ENCODE measurements around the gene KCNAB2.

Gene KCNAB2

DNA sequence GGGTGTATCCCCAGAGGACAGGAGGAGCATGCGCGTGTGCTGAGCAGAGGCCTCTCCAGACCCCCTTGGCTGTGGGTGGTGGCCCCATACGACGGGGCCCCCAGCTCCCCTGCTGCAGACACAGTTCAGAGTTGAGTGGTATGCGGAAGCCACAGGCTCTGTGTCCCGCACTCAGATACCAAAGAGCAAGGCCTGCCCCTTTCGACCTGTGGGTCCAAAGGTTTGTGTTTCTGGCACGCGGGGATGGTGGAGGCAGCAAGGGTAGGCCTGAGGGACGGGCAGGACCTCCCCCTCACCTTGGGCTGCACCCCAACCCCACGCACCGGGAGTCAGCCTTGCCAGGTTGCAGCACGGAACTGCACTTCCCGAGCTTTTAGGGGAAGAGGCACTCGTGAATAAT, at the start of gene KCNAB2:
KCNAB2 (plus strand) TSS at position 328 of the 400 bp plus-strand sequence. CDS start 5,649 bp downstream, outside the sequence.
- DNase-seq = no peak

GRCh38 chr1:5996641-5997270, 48.9 kb upstream of the KCNAB2 start:
- no peak for DNase-seq

GRCh38 chr1:5997316-5997715, 48.4 kb upstream of the KCNAB2 start:
- no peak for DNase-seq

DNA sequence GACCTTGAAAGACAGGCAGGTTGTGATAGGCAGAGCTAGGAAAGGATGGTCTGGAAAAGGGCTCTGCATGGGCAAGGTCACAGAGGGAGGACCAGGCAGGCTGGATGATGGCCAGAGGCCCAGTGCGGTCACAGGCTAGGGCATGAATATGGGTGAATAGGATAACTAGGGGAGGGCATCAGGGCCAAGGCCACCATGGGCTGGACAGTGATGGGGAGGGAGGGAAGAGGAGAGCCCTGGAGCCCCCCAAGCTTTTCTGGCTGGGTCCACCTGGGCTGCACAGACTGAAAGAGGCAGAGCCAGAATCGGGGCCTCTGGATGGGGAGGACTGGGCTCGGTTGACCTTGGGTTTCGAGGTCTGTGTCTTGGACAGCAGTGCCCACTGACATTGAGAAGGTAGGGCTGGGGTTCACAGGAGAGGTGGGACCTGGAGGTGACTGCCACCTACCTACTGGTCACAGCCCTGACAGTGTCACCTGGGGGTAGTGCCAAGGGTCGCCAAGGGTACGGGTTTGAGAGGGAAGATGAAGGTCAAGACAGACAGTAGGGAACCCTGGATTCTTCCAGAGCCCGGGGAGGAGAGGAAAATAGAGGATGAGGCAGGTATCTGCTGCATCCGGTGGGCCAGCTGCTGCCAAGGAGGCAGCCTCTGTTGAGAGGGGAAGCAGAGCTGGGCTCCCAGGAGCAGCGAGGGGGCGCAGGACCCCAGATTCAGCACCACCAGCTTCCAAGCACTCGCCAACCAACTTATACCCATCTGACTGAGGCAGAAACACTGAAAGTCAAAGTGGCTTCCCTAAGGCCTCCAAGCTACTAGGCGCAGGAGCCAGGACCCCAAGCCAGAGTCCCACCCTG, 47.4 kb upstream of the KCNAB2 start:
- no peak for DNase-seq

- DNase-seq = no peak
These were observed 46.8 kb upstream of the KCNAB2 start for GRCh38 chr1:5998906-5999301.

DNA sequence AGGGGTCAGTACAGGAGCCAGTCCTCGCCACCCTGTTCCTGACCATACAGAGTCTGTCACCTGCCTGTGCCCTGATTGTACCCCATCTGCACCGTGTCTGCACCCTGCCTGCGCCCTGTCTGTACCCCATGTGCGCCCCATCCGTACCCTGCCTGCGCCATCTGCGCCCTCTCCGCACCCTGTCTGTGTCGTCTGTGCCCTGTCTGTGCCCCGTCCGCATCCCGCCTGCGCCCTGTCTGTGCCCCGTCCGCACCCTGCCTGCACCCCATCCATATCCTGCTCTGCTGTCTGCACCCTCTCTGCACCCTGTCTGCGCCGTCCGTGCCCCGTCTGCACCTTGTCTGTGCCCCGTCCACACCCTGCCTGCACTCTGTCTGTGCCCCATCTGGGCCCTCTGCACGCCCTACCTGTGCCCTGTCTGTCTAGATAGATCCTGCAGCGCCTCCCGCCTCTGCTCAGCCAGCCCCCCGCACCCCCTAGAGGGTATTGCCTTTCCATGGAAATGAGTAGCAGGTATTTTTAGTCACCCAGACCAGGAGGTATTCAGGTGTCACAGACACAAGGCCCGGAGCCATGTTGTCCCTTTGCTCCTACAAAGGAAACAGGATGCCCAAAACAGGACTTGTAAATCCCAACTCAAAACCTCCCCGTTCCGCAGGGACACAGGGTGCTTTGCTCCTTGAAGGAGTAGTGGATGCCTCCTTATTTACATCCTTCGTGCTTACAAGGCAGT, 45.8 kb upstream of the KCNAB2 start:
- DNase-seq = no peak

- no peak for DNase-seq
These were observed 45.0 kb upstream of the KCNAB2 start for GRCh38 chr1:6000444-6001288.

DNA sequence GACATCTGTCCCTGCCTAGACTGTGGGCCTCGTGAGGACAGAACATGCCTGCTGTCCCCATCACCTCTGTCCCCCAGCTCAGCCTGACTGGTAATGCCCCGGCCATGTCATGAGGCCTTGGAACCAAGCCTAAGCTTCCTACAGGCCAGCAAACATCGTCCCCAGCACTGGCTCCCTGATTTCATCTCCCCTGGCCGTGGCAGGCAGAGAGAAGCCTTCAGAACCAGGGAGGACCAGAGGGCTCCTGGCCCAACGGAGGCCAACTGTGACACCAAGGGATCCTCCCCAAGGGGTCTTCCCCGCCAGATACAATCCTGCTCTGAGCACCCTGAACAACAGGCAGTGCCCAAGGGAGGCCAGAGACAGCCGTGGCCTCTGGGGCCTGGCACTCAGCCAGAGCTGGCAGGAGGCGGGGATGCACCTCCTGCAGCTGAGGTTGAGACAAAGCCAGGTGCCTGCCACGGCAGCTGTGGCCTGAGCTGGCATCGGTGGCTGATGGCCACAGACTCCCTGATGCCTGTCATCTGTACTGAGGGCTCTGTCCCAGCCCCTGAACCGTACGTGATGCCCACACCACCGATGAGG, 43.6 kb upstream of the KCNAB2 start:
- peak; percentile 67 to 82 for DNase-seq

- peak; percentile 26 to 61 for DNase-seq
These were observed 42.8 kb upstream of the KCNAB2 start for GRCh38 chr1:6002714-6003501.

DNA sequence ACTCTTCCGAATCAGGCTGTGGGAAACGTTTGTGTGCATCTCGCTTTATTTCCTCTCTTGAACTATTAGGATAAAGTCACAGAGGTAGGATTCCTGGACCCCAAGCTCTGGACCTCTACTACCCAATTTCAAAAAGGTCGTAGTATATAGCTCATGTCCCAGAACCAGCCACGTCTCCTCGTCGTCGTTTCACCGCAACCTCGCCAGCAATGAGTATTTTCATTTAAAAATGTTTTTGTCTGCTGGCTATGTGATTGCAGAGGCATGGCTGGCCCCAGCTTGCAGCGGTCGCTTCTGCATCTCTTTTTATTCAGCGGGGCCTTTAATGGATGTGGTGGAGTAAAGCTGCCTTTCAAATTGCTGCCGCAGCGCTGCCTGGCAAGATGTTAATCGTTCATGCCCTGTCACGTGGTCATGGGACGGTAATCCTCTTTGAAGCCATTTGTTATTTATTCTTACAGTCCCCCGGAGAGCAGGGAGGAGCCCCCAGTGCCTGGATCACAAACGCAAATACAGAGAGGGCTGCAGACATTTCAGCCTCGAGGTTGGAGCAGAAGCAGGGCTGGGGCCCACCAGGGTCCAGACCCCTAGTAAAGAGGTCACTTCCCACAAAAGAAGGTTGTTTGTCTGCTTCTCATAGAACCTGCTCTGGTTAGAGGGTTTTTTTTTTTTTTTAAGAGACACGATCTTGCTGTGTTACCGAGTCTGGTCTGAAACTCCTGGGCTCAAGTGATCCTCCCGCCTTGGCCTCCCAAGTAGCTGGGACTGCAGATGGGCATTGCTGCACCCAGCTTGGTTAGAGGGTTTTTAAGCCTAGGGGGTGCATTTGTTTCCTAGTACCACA, 41.9 kb upstream of the KCNAB2 start:
- no peak for DNase-seq

- no peak for DNase-seq
These were observed 41.1 kb upstream of the KCNAB2 start for GRCh38 chr1:6004412-6005123.

- no peak for DNase-seq
These were observed 40.3 kb upstream of the KCNAB2 start for GRCh38 chr1:6005276-6005917.

- DNase-seq = no peak
These were observed 38.8 kb upstream of the KCNAB2 start for GRCh38 chr1:6006882-6007281.

- DNase-seq = no peak
These were observed 38.2 kb upstream of the KCNAB2 start for GRCh38 chr1:6007318-6008083.

GRCh38 chr1:6008084-6008415, 37.6 kb upstream of the KCNAB2 start:
- DNase-seq = no peak

- no peak for DNase-seq
These were observed 37.0 kb upstream of the KCNAB2 start for GRCh38 chr1:6008696-6009095.

DNA sequence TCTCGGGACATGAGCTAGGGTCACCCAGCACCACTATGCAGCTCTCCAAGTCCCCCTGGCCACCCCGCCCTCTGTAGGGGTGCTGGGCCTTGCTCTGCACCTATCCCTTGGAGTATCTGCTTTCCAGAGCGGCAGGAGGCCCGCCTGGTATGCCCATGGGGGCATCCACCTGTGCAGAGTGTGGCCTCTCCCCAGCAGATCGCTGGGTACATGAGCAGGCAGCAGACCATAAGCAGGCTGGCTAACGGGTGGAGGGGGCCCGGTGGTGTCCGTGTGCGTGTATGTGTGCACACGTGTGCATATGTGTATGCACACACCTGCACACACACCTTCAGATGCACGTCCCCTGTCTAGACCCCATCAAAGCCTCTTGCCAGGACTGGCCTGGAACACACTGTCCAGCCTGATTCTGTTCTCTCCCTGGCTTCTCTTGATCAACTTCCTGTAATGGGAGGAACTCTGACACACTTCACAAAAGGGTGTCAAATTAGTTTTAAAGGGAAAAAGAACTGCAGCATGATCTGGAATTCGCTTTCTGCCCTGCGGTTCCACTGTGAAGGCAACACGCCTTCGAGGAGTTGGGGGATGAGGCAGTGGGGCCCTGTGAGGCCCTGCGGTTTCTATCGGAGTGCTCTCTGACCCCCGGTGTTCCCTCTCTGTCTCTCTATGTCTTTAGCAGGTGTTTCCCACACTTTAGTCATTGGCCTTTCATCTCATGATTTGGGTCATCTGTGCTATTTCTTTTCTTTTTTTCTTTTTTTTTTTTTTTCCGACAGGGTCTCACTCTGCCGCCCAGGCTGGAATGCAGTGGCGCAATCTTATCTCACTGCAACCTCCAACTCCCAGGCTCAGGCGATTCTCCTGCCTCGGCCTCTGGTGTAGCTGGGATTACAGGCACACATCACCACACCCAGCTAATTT, 36.3 kb upstream of the KCNAB2 start:
- DNase-seq = no peak

DNA sequence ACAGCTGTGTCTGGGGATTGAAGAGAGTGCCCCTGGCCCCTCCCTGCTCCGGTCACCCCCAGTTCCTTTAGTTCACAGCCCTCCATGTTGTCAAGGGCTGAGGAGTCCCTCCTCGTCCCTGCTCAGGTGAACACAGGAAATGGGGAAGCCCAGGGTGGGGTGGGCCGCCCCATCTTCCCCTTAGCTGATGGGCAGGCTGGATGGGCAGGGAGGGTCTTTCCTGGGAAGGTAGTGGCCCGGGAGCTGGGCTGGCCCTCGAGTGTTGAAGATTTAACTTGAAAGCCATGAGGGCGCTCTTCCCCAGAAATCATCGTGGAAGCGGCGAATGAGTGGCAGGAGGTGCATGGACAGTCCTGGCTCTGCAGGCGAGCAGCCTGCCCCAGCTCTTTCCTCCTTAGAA, 35.1 kb upstream of the KCNAB2 start:
- no peak for DNase-seq

All from SHP77 (cell line).